ENCODE data around the gene MAF. TPM values are rescaled to one million over a fixed set of nuclear protein-coding genes. Genes with fewer than 3 reads are reported as not detected.

MAF gene
- total RNA-seq, 6 experiments from 2014 or later = not detected

DNA sequence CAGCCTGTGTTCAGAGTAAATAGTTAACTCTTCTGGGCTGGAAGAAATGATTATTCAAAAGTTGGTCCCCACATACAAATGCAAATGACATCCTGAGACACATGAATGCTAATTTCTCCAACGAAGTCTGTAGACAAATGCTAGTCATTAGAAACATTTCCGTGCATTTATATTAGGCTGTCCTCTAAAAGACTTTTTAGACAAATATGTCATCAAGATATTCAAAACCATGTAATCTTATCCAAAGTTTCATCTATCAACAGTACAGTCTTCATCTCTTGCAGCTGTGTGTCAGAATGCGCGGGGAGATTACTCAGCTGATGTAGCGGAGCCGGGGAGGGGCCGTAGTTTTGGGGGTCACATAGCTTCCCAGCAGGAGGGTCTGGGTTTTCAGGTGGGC lies 33.8 kb upstream of the MAF start:
- peaks cover 51% of the 10 kb centered on the region for H3K9me3 Mint-ChIP-seq
- DNase-seq = no peak
- no peaks in the 10 kb centered on the region for H3K4me1 Mint-ChIP-seq (ENCODE audit: low read depth)
- no peak overlapping the region for H3K4me3 Mint-ChIP-seq
- H3K27me3 Mint-ChIP-seq (ENCODE audit: insufficient read depth) = peaks cover 1% of the 10 kb centered on the region; the same call in 1 of the 2 replicates
- H3K27ac Mint-ChIP-seq = no peak overlapping the region
- TF ChIP-seq, protein P1, sequence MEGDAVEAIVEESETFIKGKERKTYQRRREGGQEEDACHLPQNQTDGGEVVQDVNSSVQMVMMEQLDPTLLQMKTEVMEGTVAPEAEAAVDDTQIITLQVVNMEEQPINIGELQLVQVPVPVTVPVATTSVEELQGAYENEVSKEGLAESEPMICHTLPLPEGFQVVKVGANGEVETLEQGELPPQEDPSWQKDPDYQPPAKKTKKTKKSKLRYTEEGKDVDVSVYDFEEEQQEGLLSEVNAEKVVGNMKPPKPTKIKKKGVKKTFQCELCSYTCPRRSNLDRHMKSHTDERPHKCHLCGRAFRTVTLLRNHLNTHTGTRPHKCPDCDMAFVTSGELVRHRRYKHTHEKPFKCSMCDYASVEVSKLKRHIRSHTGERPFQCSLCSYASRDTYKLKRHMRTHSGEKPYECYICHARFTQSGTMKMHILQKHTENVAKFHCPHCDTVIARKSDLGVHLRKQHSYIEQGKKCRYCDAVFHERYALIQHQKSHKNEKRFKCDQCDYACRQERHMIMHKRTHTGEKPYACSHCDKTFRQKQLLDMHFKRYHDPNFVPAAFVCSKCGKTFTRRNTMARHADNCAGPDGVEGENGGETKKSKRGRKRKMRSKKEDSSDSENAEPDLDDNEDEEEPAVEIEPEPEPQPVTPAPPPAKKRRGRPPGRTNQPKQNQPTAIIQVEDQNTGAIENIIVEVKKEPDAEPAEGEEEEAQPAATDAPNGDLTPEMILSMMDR (IDR thresholded peaks at IDR 0.05) = no peak
- H3K36me3 Mint-ChIP-seq (ENCODE audit: low read depth) = peaks cover 4% of the 10 kb centered on the region; the same call in 1 of the 2 replicates

DNA sequence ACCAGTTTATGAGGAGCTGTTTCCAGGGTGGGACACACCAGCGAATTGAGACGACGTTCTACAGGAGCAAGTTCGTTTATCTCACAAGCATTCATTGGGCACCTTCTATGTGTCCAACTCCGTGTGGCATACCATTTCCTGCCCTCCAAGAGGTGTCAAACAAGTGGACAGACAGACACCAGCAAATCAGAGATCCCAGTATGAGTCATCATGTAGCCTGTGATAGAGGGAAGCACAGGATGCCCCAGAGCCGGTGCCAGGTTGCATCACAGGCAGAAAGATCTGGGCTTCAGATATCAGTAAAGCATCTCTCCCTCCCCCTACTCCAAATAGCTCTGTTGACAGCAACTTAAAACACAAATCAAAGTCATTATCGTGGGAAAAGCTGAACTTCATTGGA lies 31.8 kb upstream of the MAF start:
- Mint-ChIP-seq H3K36me3 (ENCODE audit: low read depth) (peaks cover 4% of the 10 kb centered on the region; the same call in 1 of the 2 replicates), H3K4me3 (no peak overlapping the region), H3K9me3 (peaks cover 52% of the 10 kb centered on the region), H3K27ac (no peak overlapping the region), H3K27me3 (ENCODE audit: insufficient read depth) (peaks cover 1% of the 10 kb centered on the region; the same call in 1 of the 2 replicates), H3K4me1 (ENCODE audit: low read depth) (no peaks in the 10 kb centered on the region)
- TF ChIP-seq, protein P1 (IDR thresholded peaks at IDR 0.05) = no peak
- no peak for DNase-seq

DNA sequence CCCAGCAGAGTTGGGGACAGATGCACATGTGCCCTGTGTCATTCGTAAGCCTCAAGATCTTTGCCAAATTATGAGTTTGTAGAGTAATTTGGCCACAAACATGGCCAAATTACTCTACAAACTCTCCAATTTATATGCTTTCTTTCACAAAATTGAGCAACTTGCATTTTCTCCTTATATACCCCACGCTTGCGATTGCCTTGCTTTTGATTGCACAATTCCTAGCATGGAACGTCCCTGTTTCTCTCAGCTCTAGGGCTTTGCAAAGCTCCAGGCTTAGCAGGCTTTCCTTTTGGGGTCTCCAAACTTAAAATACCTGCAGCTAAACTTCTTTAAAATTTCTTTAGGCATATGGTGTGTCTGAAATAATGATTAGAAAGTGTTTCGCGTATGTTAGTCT lies 28.5 kb upstream of the MAF start:
- no peaks in the 10 kb centered on the region for H3K4me1 Mint-ChIP-seq (ENCODE audit: low read depth)
- no peak overlapping the region for H3K27ac Mint-ChIP-seq
- no peak for DNase-seq
- H3K4me3 Mint-ChIP-seq = no peak overlapping the region
- TF ChIP-seq, protein P1 (IDR thresholded peaks at IDR 0.05) = no peak
- H3K36me3 Mint-ChIP-seq (ENCODE audit: low read depth) = no peaks in the 10 kb centered on the region
- H3K27me3 Mint-ChIP-seq (ENCODE audit: insufficient read depth) = peaks cover 1% of the 10 kb centered on the region; the same call in 1 of the 2 replicates
- H3K9me3 Mint-ChIP-seq = peaks cover 48% of the 10 kb centered on the region

DNA sequence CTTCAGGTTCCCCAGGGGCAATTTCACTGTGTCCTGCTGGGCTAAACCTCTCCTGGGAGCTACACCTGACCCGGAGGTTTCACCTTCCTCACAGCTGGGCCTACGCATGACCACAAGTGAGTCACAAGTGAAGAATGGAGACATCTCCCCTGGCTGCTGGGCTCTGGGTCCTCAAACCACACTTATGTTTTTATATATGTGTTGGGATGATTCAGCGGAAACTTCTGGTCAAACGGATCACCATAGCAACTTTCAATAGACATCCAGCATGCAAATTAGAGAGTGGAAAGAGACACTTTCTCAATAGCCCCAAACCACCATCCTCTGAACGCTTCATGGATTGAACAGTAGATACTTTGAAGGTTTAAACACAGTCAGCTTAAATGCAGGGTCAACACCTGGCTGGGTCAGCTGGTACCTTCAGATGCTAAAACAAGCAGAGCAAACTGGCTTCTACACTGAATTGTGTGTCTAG lies 28.0 kb upstream of the MAF start:
- H3K4me1 Mint-ChIP-seq (ENCODE audit: low read depth) = no peaks in the 10 kb centered on the region
- H3K27ac Mint-ChIP-seq = no peak overlapping the region
- peaks cover 1% of the 10 kb centered on the region; the same call in 1 of the 2 replicates for H3K27me3 Mint-ChIP-seq (ENCODE audit: insufficient read depth)
- TF ChIP-seq, protein P1 (IDR thresholded peaks at IDR 0.05) = no peak
- DNase-seq = no peak
- peaks cover 45% of the 10 kb centered on the region for H3K9me3 Mint-ChIP-seq
- no peaks in the 10 kb centered on the region for H3K36me3 Mint-ChIP-seq (ENCODE audit: low read depth)
- H3K4me3 Mint-ChIP-seq = no peak overlapping the region

DNA sequence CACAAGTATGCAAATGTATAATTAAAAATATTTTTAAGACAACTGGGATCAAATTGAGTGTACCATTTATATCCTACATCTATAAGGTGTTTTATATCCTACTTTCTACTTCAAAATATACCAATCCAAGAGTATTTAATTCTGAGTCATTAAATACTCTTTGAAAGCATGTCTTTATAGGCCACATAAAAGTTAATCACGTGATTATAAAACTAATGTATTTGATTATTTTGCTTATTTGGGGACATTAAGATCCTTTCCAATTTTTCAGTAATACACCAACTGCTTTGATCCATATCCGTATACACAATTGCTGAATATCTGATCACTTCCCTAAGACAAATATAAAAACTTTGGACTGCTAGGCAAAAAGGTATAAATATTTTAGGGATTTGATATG lies 26.6 kb upstream of the MAF start:
- TF ChIP-seq, protein P1 (IDR thresholded peaks at IDR 0.05) = no peak
- no peak overlapping the region for H3K27ac Mint-ChIP-seq
- H3K36me3 Mint-ChIP-seq (ENCODE audit: low read depth) = no peaks in the 10 kb centered on the region
- H3K4me3 Mint-ChIP-seq = no peak overlapping the region
- no peak for DNase-seq
- H3K9me3 Mint-ChIP-seq = peaks cover 49% of the 10 kb centered on the region
- no peaks in the 10 kb centered on the region for H3K4me1 Mint-ChIP-seq (ENCODE audit: low read depth)
- H3K27me3 Mint-ChIP-seq (ENCODE audit: insufficient read depth) = peaks cover 1% of the 10 kb centered on the region; the same call in 1 of the 2 replicates
